NOMO-1 treated with dmso at 0.1 percent for 144 hours (cell line): ENCODE measurements around the gene GTF2B.
"Not testable (repeated sequence)": the region's sequence is repeated elsewhere in the genome, so short reads cannot be mapped to it uniquely, and the experiment has no call there.

ENCODE experiments used
- DNase-seq: peaks from one replicate; lab custom pipeline; 2025; ENCODE audit not compliant: unreplicated experiment; lab: John Stamatoyannopoulos, UW

GTF2B gene

DNA sequence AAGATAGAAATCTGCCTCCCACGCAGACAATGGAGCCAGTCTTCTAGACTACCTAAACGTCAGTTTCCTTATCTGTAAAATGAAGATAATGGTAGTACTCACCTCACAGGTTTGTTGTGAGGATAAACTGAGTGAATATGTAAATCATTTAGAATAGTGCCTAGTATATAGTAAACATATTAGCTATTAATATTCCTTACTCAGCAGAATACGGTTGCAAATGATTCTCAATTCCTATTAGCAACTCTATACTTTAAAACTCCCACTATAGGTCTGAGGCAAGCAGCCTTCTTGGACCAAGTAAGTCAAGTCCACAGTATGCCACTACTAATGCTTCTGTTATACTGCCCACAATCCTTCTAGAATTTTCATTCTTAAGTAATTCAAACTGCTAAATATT is 5.4 kb downstream of the GTF2B start:
- no peak for DNase-seq

DNA sequence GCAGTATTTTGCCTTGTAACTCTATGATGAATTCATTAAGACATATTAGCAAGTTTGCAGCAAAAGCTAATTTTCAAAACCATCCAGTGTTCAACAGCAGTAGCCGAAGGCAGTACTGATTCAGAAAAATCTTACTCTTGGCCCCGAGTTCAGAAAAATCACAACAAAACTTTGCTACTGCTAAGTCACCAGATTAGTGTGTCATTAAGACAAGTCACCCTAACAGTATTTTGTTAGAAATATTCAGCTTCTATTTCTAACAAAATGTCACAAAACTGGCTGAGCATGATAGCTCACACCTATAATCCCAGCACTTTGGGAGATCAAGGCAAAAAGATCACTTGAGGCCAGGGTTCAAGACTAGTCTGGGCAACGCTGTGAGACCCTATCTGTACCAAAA is 8.2 kb downstream of the GTF2B start:
- DNase-seq = no peak

DNA sequence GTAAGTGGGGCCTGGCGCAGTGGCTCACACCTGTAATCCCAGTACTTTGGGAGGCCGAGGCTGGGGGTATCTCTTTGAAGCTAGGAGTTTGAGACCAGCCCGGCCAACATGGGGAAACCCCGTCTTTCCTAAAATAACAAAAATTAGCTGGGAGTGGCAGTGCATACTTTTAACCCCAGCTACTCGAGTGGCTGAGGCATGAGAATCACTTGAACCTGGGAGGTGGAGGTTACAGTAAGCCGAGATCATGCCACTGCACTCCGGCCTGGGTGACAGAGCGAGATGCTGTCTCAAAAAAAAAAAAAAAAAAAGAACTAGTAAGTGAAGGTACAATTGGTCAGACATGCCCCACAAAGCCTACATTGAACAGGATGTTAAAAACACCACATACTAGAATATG is 10.7 kb downstream of the GTF2B start:
- not testable (repeated sequence) for DNase-seq

DNA sequence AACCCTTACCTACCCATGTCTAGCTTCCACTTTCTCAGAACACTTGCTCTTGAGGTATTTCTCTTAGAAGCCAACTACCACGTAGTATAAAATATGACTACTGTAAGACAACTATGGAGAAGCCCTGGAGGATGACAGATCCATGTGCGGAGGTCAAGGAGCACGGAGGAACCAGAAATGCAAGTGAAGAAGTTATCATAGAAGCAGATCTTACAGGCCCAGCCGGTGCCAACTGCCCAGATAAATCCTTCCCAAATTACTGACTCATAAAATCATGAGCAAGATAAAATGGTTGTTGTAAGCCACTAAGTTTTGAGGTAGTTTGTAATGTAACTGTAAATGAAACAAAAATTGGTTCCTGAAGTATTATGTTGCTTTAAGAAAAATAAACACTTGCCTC is 12.6 kb downstream of the GTF2B start:
- DNase-seq = no peak

DNA sequence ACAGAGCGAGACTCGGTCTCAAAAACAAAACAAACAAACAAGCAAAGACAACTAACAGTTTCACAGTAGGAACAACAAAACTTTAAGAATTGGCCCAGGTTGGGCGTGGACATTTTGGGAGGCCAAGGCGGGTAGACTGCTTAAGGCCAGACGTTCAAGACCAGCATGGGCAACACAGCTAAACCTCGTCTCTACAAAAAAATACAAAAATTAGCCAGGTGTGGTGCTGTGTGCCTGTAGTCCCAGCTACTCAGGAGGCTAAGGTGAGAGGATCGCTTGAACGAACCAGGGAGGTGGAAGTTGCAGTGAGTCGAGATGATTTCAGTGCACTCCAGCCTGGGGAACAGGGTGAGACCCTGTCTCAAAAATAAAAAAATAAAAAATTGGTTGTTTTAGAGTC is 13.5 kb downstream of the GTF2B start:
- no peak for DNase-seq

DNA sequence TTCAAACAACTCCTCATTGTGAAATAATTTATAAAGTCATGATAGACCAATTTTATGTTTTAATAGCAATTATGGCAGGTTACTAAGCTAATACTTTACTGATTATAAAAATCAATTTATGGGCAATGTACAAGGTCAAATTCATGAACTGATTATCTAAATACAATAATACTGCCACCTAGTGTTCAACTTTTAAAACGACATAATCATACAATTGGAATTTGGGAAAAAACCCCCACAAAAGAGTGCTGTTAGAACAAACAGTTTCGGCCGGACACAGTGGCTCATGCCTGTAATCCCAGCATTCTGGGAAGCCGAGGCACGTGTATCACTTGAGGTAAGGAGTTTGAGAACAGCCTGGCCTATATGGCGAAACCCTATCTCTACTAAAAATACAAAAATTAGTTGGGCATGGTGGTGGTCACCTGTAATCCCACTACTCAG is 14.0 kb downstream of the GTF2B start:
- DNase-seq = no peak

DNA sequence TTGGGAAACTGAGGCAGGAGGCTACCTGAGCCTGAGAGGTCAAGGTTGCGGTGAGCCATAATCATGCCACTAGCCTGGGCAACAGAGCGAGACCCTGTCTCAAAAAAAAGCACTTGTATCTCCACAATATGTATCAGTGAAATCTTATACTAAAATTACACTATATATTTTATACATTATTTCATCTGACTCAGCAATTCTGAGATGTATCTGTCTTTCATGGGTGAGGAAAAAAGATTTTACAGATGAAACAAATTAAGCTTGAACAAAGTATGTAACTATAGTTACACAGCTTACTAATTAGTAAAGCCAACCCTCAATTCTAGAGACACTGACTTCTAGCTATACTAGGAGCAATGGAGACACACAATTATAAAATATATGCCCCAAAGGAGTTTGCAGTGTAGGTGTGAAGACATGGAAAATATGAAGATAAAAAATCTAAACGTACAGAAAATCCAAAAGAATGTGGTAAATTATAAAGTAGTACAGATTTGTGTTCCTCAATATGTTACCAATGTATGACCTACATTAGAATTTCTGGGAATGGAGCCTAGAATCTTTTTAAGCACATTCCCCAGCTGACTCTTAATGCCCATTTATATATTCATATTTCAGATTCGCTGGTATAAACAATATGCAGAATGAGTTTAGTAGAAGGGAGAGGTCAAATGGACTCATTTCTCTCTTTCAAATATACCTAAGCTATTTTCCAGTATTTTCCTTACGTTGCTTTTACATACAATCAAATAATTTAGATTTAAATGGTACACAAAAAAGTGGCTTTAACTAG is 14.6 kb downstream of the GTF2B start:
- no peak for DNase-seq

DNA sequence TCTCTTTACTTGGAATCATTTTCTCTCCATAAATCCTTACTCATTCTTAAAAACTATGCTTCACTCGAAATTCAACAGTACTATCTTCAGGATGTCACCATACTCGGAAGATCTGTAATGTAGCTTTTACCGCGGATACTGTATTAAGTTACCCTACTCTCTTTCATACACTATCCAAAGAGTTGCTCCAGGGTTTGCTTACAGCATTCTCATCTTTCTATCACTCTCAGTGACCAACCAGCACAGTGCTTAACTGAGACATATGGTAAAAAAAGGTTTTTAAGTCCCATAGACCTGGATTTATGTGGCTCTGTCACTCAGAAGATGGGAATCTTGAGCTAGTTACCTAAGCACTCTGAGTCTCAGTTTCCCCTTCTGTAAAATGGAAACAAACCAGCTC is 15.8 kb downstream of the GTF2B start:
- no peak for DNase-seq

DNA sequence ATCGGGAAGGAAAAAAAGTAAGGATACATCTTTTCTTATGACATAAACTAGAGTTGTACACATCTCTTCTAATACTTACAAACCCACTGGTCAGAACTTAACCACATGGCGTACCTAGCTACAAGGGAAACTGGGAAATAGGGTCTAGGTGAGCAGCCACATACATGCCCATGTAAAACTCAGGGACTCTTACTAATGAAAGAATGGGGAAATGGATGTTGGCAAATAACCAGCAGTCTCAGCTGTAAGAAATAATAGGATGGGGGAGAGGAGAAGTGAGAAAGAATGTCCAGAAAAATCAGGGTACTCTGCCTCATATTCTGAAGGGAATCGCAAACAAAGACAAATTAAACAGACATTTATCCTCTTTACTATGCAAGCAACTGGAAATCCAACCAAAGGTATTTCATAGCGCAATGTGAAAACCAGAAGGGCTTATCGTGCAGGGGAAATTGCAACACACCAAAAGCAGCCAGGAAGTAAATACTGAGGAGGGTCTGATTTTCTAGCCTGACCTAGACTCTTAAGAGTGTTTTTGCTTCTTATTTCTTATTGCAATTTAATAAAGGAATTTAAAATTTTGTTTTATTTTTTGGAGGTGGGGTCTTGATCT is 17.5 kb downstream of the GTF2B start:
- DNase-seq = peak; percentile 44

DNA sequence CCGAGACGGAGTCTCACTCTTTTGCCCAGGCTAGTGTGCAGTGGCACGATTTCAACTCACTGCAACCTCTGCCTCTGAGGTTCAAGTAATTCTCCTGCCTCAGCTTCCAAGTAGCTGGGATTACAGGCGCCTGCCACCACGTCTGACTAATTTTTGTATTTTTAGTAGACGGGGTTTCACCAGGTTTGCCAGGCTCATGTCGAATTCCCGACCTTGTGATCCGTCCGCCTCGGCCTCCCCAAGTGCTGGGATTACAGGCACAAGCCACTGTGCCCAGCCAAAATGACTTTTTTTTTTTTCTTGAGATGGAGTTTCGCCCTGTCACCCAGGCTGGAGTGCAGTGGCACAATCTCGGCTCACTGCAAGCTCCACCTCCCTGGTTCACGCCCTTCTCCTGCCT is 21.7 kb downstream of the GTF2B start:
- DNase-seq = not testable (repeated sequence)

DNA sequence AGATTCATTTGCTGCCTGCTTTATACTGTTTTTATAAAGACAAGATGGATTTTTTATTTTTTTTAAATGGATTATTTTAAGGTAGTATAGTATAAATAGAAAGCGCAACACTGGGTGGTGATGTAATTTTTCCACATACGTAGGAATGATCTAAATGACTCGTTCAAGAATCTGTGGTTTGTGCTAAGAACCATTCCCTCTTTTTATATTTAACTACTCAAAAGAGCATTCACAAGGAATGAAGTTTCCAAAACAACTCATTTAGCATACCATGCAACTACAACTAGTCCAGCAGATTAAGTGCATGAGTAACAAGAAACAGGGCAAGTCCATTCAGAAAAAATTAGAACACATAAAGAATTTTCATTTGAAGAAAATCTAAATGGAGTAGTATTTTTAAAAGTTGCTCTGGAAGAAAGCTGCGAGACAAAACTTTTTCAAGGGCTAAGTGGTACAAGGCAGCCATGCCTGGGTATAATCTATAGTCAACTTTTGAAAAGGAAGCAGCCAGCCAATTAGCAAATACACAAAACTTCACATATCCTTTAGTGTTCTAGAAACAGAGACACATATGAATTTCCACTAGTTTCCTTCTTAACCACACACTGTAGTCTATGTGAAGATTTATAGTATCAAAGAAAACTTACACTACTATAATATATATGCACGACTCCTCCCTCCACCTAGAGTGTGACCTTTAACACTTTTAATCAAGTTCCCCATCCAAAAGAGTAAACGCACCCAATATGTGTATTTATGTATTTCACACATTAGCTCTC is 23.4 kb downstream of the GTF2B start:
- DNase-seq = no peak

DNA sequence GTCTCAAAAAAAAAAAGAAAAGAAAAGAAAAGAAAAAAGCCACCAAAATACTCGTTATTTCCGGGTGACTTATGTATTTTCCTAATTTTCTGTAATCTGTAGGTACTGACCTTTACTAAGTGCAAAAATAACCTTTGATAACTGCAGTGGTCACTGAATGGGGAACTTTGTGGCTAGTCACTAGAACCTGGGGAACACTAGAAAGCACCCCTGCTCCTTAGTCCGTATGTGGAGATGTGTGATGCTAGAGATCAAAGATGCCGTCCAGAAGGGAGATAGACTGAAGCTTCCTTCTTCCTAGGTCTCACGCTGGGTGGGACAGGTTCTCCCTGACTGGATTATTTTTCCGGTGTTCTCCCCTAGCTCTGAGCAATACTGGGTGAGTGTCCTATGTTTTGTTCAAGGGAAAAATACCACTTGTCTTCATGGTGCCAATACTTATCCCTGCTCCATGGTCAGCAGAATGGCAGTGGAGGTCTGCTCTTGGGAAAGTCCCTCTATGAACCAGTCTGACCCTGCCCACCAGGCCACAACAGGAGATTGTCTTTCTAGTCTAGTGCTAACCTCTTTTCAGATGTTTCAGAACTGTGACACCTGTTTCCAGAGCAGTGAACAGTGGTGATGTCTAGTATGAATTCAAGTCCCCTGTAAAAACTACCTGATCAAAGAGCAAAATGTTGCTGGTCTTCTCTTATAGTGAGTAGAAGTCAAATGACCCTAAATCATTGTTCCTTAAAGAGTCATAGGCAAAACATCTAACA is 39.9 kb downstream of the GTF2B start:
- no peak for DNase-seq

DNA sequence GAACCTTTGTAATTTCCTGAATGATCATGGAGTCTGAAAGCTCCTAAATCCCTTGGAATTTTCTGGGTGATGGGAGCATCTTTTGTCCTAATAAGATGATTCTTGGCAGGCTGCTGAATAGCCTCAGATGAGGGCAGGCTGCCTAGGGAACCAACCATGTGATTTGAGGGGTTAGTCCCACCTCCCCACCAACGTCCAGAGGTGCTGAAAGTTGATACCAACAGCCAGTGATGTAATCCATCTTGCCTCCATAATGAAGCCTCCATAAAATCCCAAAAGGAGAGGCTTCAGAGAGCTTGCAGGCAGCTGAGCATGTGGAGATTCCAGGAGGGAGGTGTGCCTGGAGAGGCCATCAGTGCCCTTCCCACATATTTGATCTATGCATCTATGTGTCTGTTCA is 43.7 kb downstream of the GTF2B start:
- no peak for DNase-seq

DNA sequence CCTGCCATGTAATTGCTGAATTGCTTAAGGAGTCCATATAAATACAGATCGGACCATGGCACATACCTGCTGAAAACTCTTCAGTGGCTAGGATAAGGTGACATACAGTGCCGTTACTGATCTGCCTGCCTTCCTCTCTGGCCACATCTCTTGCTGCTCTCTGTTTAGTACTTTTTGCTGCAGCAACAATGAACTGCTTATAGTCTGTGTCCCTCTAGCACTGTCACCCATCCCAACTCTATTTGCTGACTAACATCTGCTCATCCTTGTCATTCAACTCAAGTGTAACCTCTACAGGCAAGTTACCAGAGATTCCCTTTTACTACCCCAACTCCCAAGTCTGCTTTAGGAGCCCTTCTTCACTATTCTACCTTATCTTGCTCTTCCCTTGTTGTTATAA is 65.6 kb downstream of the GTF2B start:
- DNase-seq = no peak

DNA sequence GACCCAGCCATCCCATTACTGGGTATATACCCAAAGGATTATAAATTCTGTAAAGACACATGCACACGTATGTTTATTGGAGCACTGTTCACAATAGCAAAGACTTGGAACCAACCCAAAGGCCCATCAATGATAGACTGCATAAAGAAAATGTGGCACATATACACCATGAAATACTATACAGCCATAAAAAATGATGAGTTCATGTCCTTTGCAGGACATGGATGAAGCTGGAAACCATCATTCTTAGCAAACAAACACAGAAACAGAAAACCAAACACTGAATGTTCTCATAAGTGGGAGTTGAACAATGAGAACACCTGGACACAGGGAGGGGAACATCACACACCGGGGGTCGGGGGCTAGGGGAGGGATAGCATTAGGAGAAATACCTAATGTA is 71.7 kb downstream of the GTF2B start:
- DNase-seq = not testable (repeated sequence)

DNA sequence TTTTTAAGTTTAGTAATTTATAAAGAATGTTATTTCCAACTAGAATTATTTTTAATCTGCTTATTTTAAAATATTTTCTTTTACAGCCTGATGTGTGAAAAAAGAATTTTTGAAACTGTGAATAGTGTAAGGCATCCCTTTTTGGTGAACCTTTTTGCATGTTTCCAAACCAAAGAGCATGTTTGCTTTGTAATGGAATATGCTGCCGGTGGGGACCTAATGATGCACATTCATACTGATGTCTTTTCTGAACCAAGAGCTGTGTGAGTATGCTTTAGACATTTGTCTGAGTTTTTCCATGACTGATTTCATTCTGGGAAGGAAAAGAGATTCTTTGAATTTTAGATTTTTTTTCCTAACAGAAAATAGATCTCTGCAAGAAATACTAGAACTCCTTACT is 77.9 kb downstream of the GTF2B start:
- no peak for DNase-seq

DNA sequence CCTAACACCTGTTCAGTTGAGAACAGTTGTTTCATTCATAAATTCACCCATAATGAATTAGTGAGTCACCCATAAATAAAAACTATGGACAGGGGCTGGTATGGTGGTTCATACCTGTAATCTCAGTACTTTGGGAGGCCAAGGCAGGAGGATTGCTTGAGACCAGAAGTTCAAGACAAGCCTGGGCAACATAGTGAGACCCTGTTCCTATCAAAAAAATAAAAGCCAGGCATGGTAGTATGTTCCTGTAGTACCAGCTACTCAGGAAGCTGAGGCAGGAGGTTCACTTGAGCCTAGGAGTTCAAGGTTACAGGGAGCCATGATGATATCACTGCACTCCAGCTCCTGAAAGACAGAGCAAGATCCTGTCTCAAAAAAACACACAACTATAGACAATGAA is 79.0 kb downstream of the GTF2B start:
- DNase-seq = no peak

DNA sequence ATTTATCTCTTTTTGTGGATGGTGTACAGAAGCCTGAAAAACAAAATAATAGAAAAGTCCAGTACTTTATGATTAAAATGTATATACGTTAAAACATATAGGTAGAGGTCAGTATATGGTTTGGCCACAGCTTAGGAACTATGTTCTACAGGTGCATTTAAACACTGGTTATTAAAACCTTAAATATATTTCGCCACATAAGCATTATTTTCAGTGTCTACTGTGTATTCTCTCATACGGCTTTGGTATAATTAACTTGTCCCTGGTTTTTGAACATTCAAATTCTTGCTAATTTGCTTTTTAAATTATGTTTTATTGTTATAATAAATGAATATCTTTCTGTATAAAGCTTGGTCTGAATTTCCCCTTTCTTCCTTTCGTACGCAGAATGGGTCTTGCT is 87.9 kb downstream of the GTF2B start:
- DNase-seq = no peak

DNA sequence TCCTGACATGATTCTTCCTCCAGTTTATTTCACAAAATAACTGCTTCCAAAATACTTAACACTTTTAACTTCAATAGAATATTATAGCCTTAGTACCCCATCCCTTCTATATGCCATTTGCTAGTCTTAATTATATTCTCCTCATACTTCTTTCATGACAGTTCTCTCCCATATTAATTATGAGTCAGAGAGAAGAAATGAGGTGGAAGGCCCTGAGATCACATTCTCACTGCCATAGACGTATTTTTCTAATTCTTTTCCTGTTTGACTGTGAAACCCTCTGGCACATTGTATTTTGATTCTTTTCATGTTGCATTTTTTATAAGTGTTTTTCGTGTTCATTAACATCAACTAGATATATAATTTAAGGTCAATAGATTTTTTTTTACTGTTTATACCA is 88.4 kb downstream of the GTF2B start:
- DNase-seq = no peak
